GM12875 (cell line): ENCODE data around the gene FOXP1.

Experiments used
- H3K4me3 ChIP-seq: one replicate; pipeline ENCODE4 v1.5.1; 2011; ENCODE audit warnings: low read depth, low read length, control low read depth
- TF ChIP-seq, protein P1 (sequence below): IDR thresholded peaks from 2 replicates; pipeline ENCODE4 v1.5.1; 2011; ENCODE audit warnings: low read depth, mild to moderate bottlenecking, control low read depth, inconsistent platforms, low read length, moderate library complexity, borderline replicate concordance; ENCODE audit not compliant: insufficient read depth

FOXP1 gene

DNA sequence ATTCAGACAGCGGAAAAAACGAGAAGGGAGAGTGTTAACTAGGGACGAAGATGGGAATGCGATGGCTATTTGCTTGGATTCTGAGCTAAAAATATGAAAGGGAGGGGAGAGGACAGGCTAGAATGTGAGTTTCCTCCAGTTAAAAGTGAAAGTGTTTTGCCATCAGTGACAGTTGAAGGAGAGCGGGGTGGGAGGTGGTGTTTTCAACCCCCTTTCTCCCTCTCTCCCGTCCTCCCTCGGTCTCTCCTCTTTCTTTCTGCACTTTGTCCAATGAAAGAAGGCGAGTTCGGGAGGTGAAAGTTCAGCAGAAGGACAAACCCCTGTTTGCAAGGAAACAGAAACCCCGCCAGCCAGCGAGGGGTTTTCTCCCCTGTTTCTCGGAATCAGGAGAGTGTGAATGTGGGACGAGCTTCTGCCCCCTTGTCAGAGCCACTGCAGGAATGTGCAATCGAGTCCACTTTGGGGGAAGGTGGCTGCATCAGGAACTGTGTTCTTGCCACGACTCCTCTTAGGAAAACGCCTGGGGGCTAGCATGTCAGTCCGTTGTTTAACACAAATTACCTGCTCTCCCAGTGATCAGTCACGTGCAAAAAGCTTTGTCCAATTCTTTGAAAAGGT is 975 bp upstream of the FOXP1 start:
- peak overlapping the region; percentile 21 for H3K4me3 ChIP-seq
- TF ChIP-seq, protein P1, sequence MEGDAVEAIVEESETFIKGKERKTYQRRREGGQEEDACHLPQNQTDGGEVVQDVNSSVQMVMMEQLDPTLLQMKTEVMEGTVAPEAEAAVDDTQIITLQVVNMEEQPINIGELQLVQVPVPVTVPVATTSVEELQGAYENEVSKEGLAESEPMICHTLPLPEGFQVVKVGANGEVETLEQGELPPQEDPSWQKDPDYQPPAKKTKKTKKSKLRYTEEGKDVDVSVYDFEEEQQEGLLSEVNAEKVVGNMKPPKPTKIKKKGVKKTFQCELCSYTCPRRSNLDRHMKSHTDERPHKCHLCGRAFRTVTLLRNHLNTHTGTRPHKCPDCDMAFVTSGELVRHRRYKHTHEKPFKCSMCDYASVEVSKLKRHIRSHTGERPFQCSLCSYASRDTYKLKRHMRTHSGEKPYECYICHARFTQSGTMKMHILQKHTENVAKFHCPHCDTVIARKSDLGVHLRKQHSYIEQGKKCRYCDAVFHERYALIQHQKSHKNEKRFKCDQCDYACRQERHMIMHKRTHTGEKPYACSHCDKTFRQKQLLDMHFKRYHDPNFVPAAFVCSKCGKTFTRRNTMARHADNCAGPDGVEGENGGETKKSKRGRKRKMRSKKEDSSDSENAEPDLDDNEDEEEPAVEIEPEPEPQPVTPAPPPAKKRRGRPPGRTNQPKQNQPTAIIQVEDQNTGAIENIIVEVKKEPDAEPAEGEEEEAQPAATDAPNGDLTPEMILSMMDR: no peak

DNA sequence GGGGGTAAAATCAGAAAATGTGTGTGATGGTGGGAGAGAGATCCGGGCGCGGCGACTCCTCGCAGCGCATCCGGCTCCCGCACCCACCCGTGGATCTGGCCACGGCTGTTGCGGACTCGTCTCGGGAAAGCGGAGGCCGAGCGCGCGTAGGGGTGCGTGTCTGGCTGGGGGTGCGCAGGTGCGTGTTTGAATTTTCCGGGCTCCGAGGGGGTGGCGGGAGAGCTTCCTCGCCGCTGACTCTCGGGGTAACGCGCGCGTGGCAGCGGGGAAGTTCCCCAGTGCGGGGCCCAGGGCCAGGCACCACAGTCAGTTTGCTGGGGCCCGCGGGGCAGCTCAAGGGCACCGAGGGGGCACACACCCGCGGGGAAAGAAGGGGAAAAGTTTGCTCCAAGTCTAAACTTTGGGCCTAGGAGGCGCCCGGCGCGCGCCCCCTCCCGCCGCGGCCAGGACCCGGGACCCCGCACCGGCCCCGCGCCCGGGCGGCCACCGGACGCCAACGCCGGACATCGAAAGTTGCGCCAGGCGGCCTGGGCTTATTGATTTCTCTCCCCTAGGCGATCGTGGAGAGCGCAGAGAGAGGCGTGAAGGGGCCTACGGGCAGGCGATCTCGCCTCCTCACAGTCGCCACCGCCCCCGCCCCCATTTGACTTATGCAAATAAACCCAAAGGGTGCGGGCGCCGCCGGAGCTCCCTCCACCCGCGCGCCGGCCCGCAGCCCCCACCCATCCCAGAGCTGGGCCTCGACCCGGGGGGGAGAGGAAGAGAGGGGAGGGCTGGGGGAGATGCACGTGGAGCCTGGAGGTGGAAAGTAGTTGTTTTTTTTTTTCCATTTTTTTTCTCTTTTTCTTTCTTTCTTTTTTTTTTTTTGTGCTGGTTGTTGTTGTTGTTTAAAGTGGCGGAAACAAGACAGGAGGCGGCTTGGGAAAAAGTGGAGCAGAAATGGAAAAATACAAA is 639 bp downstream of the FOXP1 start:
- TF ChIP-seq, protein P1: no peak
- peak overlapping the region; percentile 47 for H3K4me3 ChIP-seq

DNA sequence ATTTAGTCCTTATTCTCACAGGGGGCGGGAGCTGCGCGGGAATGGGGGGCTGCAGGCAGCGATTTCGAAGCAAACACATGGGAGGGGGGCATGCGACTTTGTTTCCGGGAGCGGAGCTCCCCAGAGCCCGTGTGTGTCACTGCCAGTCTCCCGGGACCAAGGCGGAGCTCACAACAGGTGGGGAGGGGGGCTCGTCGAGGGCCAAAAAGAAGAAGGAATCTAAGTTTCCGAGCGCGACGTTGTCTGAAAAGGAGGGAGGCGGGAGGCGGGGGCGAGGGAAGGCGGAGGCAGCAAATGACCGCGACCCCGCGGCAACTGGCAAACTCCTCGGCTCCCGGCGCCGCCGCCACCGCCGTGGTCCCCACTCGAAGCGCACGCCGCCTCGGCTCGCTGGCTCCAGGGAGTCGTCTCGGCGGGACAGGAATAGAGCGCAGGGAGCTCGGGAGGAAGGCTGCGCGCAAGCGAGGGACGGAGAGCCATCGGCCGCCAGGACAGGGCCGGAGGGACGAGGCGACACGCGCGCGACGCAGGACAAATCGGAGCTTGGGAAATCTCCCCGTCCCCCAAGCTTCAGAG is 1.4 kb downstream of the FOXP1 start:
- no peak overlapping the region for H3K4me3 ChIP-seq
- TF ChIP-seq, protein P1: no peak

DNA sequence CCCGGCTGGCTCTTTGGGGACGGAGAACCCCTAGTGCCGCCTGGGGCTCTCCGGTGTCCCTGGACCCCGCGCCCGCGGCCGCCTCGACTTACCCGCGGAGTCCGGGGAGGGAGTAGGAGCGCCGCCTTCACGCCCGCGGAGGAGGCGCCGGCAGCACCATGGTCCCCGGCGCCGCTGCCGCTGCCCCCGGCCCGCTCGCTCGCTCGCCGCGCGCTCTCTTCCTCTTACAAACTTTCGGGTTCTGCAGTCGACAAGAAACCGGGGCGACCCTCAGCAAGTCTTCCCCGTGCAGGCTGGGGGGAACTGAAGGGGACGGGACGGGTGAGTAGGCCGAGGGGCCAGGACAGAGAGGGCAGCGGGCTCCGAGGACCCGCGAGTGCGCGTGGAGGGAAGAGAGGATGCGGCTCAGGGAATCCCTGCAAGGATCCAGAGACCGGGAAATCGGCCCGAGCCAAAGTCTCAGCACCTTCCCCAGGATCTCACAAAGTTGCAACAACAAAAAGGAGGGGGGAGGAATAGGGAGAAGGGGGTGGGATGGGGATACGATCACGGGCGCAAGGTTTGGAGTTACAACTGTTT is 2.0 kb downstream of the FOXP1 start:
- TF ChIP-seq, protein P1: no peak
- H3K4me3 ChIP-seq: no peak overlapping the region

DNA sequence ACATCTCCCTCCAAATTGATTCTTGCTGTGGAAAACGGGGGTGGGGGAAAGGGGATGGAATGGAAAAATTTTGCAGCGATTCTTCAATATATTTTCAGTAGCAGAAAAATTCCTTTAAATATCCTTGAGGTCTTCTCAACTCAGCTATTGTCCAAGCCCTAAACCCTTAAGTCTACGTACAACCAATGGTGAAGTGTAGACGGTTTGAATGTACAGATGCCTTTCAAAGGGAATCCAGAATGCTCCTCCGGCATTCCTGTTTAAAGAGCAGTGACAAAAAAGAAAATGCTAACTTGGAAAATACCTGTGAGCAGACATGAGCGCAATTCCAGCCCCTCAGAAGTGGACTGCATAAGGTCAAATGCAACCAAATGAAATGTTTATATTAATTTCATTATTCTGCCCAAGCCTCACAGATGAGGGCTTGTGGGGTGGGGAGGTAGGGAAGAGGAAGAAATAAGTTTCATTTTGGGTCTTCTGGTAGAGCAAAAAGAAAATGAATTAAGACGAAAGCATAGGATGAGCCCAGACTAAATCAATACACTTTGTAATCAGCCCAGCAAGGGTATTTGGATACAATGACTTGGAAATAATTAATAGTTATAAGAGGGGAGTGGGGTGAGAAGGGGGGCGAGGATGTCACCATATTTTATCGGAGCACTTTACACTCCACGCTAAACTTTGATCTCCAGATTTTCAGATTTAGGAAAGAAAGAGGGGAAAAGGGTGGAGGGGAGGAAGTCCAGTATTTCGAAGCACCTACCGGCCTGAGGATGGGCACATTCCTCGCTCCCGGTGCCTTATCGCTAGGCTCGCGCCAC is 2.7 kb downstream of the FOXP1 start:
- TF ChIP-seq, protein P1: no peak
- H3K4me3 ChIP-seq: no peak overlapping the region

DNA sequence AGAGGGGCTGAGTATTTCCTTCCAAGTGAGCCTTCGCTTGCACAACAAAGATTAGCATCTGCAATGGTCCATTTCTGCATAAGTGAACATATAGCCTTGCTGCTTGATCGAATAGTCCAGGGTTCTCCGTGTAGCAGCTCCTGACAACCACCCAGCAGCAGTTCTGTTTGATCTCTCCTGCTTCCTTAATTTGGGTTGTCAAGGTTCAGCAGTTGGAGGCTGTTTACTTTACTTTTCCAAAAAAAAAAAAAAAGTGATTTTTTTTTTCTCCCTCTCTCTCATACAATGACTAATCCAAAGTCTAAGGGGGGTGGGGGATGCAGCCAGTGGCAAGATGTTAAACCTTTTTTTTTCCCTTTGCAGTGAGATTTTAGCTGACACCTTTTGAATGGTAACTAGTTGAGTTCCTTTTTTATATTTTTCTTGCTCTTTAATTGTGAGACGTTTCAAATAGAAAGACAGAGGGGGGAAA is 3.6 kb downstream of the FOXP1 start:
- H3K4me3 ChIP-seq: no peak overlapping the region
- TF ChIP-seq, protein P1: no peak
